ENCODE results near the gene MYO1D.

GRCh38 chr17:32741381-32741780 lies 135.5 kb downstream of the MYO1D start:
- no peak for TF ChIP-seq CTCF (IDR thresholded peaks at IDR 0.05 in 2 of 3, conservative IDR thresholded peaks at IDR 0.05 in 1 of 3; ENCODE audit: borderline replicate concordance in 1 of 3, insufficient read depth in 1 of 3, low read depth in 2 of 3, low read length in 2 of 3)
- TF ChIP-seq POLR2A (IDR thresholded peaks at IDR 0.05; ENCODE audit: borderline replicate concordance, extremely low read depth, insufficient read depth, insufficient read length): no peak
- TF ChIP-seq POLR2AphosphoS5 (IDR thresholded peaks at IDR 0.05; ENCODE audit: low read depth, low read length): no peak
- no peak for TF ChIP-seq YY1 (IDR thresholded peaks at IDR 0.05; ENCODE audit: extremely low read depth, insufficient replicate concordance, low read depth, low read length)
- TF ChIP-seq, protein P1, sequence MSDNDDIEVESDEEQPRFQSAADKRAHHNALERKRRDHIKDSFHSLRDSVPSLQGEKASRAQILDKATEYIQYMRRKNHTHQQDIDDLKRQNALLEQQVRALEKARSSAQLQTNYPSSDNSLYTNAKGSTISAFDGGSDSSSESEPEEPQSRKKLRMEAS (IDR thresholded peaks at IDR 0.05): no peak
- no peak for TF ChIP-seq SIN3A (IDR thresholded peaks at IDR 0.05; ENCODE audit: low read depth)
- TF ChIP-seq EZH2 (IDR thresholded peaks at IDR 0.05): no peak
- TF ChIP-seq, protein P2, sequence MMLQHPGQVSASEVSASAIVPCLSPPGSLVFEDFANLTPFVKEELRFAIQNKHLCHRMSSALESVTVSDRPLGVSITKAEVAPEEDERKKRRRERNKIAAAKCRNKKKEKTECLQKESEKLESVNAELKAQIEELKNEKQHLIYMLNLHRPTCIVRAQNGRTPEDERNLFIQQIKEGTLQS (IDR thresholded peaks at IDR 0.05): no peak
- TF ChIP-seq JUND (IDR thresholded peaks at IDR 0.05): no peak

Measured in HCT116 (cell line).